Erythroblast (primary cell): Measurements from ENCODE around the gene IBA57.

Experiments
- GATA1 ChIP-seq: IDR thresholded peaks from 2 replicates; pipeline ENCODE4 v1.6.1; 2011; ENCODE audit warnings: low read depth, mild to moderate bottlenecking, control low read depth, low read length, moderate library complexity
- POLR2A ChIP-seq: IDR thresholded peaks from 2 replicates; pipeline ENCODE4 v1.6.1; 2011; ENCODE audit warnings: mild to moderate bottlenecking, low read length

- TF ChIP-seq POLR2A (no peak), GATA1 (no peak)
Measured at GRCh38 chr1:228225740-228226139, 60.1 kb downstream of the IBA57 start.
